HG02588 (cell line): Measurements from ENCODE around the gene MGAT4C.

Source experiments
- ATAC-seq: cut with Tn5 transposase; IDR thresholded peaks from one replicate; pipeline ENCODE4 v1.9.1; 2021; ENCODE audit warnings: mild to moderate bottlenecking, moderate library complexity; ENCODE audit not compliant: unreplicated experiment

The MGAT4C gene

GRCh38 chr12:85993746-85994145 lies 262.4 kb downstream of the MGAT4C start:
- ATAC-seq, result no peak

- no peak for ATAC-seq
Measured at GRCh38 chr12:85985996-85986395, 270.2 kb downstream of the MGAT4C start.

- no peak for ATAC-seq
Measured at GRCh38 chr12:85983601-85984000, 272.6 kb downstream of the MGAT4C start.

DNA sequence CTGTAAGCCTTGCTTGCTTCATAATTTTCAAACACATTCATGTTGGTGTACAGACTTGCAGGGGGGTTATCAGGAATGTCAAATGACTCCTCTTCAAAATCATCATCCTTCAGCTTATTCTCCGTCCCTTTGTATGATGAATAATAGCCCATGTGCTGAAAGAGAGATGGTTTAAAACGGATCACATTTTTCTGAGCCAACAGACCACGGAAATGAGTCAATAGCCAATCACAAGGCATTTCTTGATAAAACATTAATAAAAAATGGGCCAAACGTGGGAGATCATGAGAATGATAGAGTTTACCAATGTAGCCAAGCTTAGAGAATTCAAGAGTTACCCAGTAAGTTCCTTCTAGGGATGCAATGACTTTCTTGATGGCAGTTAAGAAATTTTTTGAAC lies 276.6 kb downstream of the MGAT4C start:
- no peak for ATAC-seq

GRCh38 chr12:85975716-85976115 lies 280.5 kb downstream of the MGAT4C start:
- no peak for ATAC-seq

DNA sequence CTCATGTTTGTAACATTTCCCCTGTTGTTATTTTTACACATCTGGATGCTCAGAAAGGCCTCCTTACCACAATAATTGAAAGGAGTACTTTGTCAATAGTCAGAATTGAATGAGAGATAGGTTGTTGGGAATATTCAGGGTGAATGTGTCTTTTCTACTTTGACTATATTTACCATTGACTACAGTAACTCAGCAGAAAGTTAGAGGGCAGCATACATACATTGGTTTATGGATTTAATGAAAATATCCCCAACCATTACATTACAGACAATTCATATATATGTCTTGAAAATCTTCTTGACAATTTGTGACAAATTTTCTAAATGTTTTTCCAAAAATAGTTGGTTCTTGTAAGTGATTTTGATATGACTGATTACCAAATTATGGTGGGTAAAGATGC lies 284.4 kb downstream of the MGAT4C start:
- ATAC-seq, result no peak

- ATAC-seq, result no peak
Measured at GRCh38 chr12:85968606-85969005, 287.6 kb downstream of the MGAT4C start.

DNA sequence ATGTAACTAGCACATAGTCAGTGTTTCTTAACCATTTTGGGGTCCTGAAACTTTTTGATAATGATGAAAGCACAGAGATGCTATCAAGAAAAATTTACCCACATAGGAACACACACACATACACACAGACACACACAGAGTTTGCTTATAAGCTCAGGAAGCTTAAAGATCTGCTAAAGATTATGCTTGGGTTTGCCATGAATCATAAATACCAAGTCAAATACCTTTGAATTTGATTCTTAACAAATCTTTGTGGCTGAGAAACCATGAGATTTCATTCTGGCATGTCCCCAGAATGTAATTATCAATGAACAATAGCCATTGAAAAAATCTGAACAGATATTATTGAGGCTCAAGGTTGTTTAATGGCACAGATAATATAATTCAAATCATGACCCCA lies 292.9 kb downstream of the MGAT4C start:
- no peak for ATAC-seq

DNA sequence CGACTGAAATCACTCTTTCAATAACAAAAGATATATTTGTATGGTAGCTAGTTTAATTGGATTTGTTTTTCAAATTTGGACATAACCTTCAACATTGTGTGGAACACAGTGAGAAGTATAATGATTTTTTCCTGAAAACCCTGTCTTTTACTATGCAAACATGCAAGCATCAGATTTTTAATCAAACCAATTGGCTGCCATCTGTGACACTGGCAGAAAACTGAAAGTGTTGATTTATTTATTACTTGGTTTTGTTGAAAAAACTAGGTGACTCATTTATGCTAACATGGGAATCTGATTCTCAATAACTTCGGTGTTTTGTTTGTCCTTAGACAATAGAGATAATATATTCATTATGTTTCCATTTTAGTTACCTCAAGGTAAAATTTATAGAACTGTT lies 300.1 kb downstream of the MGAT4C start:
- no peak for ATAC-seq

- ATAC-seq, result no peak
Measured at GRCh38 chr12:85955127-85955526, 301.1 kb downstream of the MGAT4C start.

DNA sequence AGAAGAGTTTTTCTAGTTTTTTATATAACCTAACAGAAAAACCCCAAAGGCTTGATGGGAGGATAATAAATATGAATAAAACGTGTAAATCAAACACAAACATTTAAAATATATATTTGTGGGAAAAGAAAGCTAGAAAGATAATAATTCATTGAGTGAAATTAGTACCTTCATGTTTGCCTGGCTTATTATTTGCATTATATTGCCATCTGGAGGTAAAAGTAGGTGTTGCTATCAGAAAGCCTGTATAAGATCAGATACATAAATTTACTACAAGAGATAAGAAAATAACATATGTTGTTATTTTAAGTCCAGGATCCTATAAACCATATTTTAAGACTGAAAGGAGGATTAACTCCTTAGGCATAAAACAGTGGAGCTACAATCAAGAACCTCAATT lies 304.4 kb downstream of the MGAT4C start:
- ATAC-seq, result no peak

- no peak for ATAC-seq
Measured at GRCh38 chr12:85949253-85949652, 306.9 kb downstream of the MGAT4C start.

GRCh38 chr12:85948340-85948739 lies 307.9 kb downstream of the MGAT4C start:
- no peak for ATAC-seq

DNA sequence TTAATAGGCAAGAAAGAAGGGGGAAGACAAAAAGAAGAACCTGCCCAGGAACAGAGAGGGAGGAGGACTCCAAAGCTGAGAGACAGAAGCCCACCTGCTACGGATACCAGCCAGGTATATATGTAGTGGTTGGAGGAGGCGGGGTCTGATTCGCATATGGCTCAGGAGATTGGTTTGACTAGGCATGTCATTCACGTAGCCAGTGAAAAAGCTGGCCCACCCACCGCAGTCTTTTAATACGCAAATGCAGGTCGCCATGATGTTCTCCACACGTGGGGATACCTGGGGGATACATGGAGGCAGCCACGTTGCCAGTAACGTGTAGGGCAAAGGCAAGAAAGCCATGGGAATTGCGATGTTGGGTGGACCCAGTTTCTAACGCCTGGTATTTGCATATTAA lies 308.9 kb downstream of the MGAT4C start:
- no peak for ATAC-seq

DNA sequence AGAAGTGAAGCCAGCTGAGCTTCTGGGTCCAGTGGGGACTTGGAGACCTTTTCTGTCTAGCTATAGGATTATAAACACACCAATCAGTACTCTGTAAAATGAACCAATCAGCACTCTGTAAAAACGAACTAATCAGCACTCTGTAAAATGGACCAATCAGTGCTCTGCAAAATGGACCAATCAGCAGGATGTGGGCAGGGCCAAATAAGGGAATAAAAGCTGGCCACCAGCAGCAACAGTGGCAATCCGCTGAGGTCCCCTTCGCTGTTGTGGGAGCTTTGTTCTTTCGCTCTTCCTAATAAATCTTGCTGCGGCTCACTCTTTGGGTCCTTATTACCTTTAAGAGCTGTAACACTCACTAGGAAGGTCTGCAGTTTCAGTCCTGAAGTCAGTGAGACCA lies 309.8 kb downstream of the MGAT4C start:
- ATAC-seq, result no peak

DNA sequence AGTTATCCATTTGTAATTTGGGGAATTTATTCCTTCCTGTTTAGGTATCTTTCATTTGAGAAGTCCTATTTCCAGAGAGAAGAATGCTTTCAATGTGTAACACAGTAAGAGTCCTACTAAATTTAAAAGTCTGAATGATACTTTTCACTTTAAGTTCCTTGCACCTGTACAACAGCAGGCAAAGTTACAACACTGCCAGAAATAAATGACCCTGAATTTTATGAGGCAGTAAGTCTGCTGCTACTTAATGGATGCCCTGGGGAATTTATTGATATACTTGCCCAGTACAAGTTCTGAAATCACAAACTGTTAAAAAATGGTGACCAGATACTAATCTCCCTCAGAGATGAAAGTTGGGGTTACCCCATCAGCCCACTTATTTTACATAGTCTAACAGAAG lies 329.0 kb downstream of the MGAT4C start:
- ATAC-seq, result no peak

DNA sequence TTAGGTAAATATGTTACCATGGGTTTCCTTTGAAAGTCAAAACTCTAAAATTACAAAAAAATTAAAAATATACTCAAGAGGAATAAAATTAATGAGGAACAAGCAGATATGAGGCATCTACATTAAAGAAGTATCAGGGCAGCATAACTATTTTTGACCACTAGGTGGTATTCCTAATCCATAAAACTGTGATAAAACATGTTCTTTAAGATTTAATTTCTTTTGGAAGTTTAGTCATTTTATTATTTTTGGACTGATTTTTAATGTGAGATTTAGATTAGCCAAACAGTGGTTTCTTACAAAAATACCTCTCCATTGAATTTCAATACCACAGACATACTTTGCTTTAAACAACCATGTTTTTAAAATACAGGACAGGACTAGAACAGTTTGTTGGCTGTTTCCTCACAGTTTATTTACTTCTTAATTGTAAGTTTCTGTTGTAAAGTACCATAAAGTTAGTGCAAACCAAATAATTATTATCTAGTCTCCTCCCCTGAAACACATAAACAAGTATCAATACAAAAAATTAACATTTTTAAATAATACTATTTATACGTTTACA lies 332.3 kb downstream of the MGAT4C start:
- no peak for ATAC-seq

DNA sequence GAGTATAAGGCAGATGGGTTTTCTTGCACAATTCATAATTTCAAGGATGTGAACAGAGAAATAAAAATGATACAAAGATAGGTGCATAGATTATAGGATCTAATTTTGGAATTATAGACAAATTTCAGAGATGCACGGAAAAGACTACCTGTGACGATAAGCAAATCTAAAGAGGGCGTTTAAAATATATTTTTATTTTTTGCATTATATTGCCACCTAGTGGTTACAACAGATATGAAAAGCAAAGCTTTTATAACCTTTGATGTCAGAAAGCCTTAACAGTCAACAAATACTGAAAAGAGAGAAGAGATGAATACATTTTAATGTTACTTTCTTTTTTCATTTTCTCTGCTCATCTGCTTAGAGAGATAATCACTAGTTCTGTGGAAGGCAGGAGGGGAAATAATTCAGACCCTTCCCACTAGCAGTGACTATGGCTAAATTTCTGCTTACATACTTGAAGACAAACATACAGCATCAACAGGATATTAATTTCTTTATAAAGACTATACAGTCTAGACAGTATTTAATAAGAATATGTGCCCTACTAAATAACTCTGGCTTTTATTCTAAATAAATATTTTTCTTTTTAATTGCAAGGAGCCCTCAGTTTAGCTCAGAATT lies 335.8 kb downstream of the MGAT4C start:
- ATAC-seq, result peak; percentile 70
